Ovary (tissue), 9 donors: ENCODE results near the gene ADAMTS17. TPM values are rescaled to one million over a fixed set of nuclear protein-coding genes. Genes with fewer than 3 reads are reported as not detected.

Experiments used
- DNase-seq, 5 donors: peaks; one replicate each; pipeline ENCODE4 v3.0.0-alpha.2; 2019 to 2020
- H3K27ac ChIP-seq, 2 donors: fragments of 200-600 bp; one replicate each; pipeline versions ENCODE4 v1.5.1 to v1.8.0; 2019 to 2022
- H3K27me3 ChIP-seq: fragments of 200-600 bp; one replicate; pipeline ENCODE4 v1.8.0; 2022
- H3K36me3 ChIP-seq: fragments of 200-600 bp; sonication (generic); one replicate; pipeline ENCODE4 v1.5.1; 2019
- H3K4me1 ChIP-seq: one replicate; pipeline ENCODE4 v1.8.1; 2013; ENCODE audit warnings: mild to moderate bottlenecking, moderate library complexity; ENCODE audit not compliant: insufficient read depth
- H3K4me3 ChIP-seq: fragments of 200-600 bp; sonication (generic); one replicate; pipeline ENCODE4 v1.5.1; 2017
- H3K9me3 ChIP-seq, 2 donors: fragments of 200-600 bp in 1 of 2; sonication (generic) in 1 of 2; one replicate each; pipeline versions ENCODE4 v1.5.1 to v1.8.1; 2013 to 2019; ENCODE audit warnings: mild to moderate bottlenecking in 1 of 2, moderate library complexity in 1 of 2
- CTCF ChIP-seq, 3 donors: fragments of 450-650 bp in 2 of 3; fragments of 200-600 bp in 1 of 3; IDR thresholded peaks; one replicate each; pipeline versions ENCODE4 v1.5.1 to v1.8.0; 2016 to 2022; ENCODE audit warnings: antibody characterized with exemption in 3 of 3, mild to moderate bottlenecking in 1 of 3
- EP300 ChIP-seq: sonication (generic); formaldehyde crosslinking; IDR thresholded peaks from one replicate; pipeline ENCODE4 v1.6.1; 2017; ENCODE audit warnings: antibody characterized with exemption
- POLR2A ChIP-seq: fragments of 450-650 bp; IDR thresholded peaks from one replicate; pipeline ENCODE4 v1.6.1; 2017; ENCODE audit warnings: antibody characterized with exemption, mild to moderate bottlenecking, moderate library complexity
- WGBS, 3 donors: extraction: QIAGEN DNeasy Blood & Tissue Kit in 1 of 3; methylation state at CpG; one replicate each; pipeline versions ENCODE4 v1.1.5 to v1.1.7; 2013 to 2017; 5-methylcytosine and 5-hydroxymethylcytosine counted together
- intact Hi-C, 4 donors: fragments of 100-400 bp; cut with DNase I; formaldehyde crosslinking; loops; one replicate each; pipeline versions ENCODE4 v1.11.0 to v1.15.1; 2022 to 2023
- polyA plus RNA-seq, 2 donors: library from polyadenylated mRNA; stranded (reverse); fragments of 200-250 nt in 1 of 2; fragments of 350-450 nt in 1 of 2; fragmentation: Illumina TruSeq in 1 of 2; extraction: RNeasy Lipid Tissue Mini Kit (QIAGEN cat#74804) in 1 of 2; gene quantifications; one replicate each; pipeline ENCODE4 v1.2.3, GENCODE V29; 2013 to 2014
- total RNA-seq, 7 donors: library from RNA; depleted of rRNA in 2 of 7; stranded (reverse); fragments of >200 nt in 2 of 7; fragmentation: NEBNext Ultra II Directional in 3 of 7; extraction: Animal tissue kit (Norgen Biotek cat#: 25700) in 3 of 7; gene quantifications; one replicate each; pipeline versions ENCODE4 v1.1.0 to v1.2.4, GENCODE V29; 2016 to 2023
- donor health status: DM: no; HTN: no; CAD: no; lungs with moderate emphysema.
- donor health status: DM: no; HTN: no; CAD: no.
- donor health status: Bipolar disorder and iron deficiency.
- donor health status: DM: yes; HTN: yes; CAD: no.
- donor health status: DM: no; HTN: no; CAD: no.
- donor health status: DM: yes; HTN: yes; CAD: no.

The ADAMTS17 gene
- total and polyA plus RNA-seq, 9 donors, result 1.3 to 11.3 (median 5.9) TPM

- no peak overlapping the region for H3K4me3 ChIP-seq
- H3K36me3 ChIP-seq, result no peaks in the 10 kb centered on the region
- no peak for DNase-seq
- TF ChIP-seq CTCF (IDR thresholded peaks at IDR 0.05) (no peak), EP300 (no peak), POLR2A (no peak)
- H3K4me1 ChIP-seq, result peaks cover 1% of the 10 kb centered on the region
- no peak overlapping the region for H3K27ac ChIP-seq
- H3K9me3 ChIP-seq, result no peaks in the 10 kb centered on the region
- intact Hi-C loops, result loop anchor here in 1 of 4 donors (10.0 kb wide), 1 partner anchor 212 kb away; no protein-coding TSS in a partner anchor
- no peaks in the 10 kb centered on the region for H3K27me3 ChIP-seq
- 88 to 93% (median 91%) methylated on average over 13 of the region's 13 CpGs for WGBS, 3 donors
Observed at GRCh38 chr15:99932676-99933402, 408.9 kb downstream of the ADAMTS17 start.

- 90 to 94% (median 91%) methylated on average over 13 of the region's 13 CpGs for WGBS, 3 donors
- TF ChIP-seq CTCF (IDR thresholded peaks at IDR 0.05) (no peak), EP300 (no peak), POLR2A (no peak)
- H3K9me3 ChIP-seq, result no peaks in the 10 kb centered on the region
- H3K36me3 ChIP-seq, result no peaks in the 10 kb centered on the region
- H3K4me1 ChIP-seq, result peaks cover 1% of the 10 kb centered on the region
- no peaks in the 10 kb centered on the region for H3K27me3 ChIP-seq
- no peak overlapping the region for H3K4me3 ChIP-seq
- no peak overlapping the region for H3K27ac ChIP-seq
- intact Hi-C loops, result loop anchor here in 1 of 4 donors (10.0 kb wide), 1 partner anchor 213 kb away; no protein-coding TSS in a partner anchor
- no peak for DNase-seq
Observed at GRCh38 chr15:99931703-99932603, 409.8 kb downstream of the ADAMTS17 start.

GRCh38 chr15:99930696-99931095 lies 411.1 kb downstream of the ADAMTS17 start:
- DNase-seq, result no peak
- Histone ChIP-seq H3K27me3 (no peaks in the 10 kb centered on the region), H3K36me3 (no peaks in the 10 kb centered on the region), H3K4me3 (no peak overlapping the region), H3K9me3 (no peaks in the 10 kb centered on the region), H3K27ac (no peak overlapping the region), H3K4me1 (peaks cover 1% of the 10 kb centered on the region)
- intact Hi-C loops, result loop anchor here in 1 of 4 donors (10.0 kb wide), 1 partner anchor 214 kb away; no protein-coding TSS in a partner anchor
- 94 to 97% (median 95%) methylated on average over 1 of the region's 1 CpG for WGBS, 3 donors
- TF ChIP-seq POLR2A (no peak), CTCF (IDR thresholded peaks at IDR 0.05) (no peak), EP300 (no peak)

- DNase-seq, result no peak
- Histone ChIP-seq H3K4me3 (no peak overlapping the region), H3K27me3 (no peaks in the 10 kb centered on the region), H3K4me1 (peaks cover 1% of the 10 kb centered on the region), H3K9me3 (no peaks in the 10 kb centered on the region), H3K27ac (no peak overlapping the region), H3K36me3 (no peaks in the 10 kb centered on the region)
- TF ChIP-seq POLR2A (no peak), EP300 (no peak), CTCF (IDR thresholded peaks at IDR 0.05) (no peak)
- intact Hi-C loops, result loop anchor here in 1 of 4 donors (5.0 kb wide), 1 partner anchor 413 kb away; the partner anchor contains the start of gene ADAMTS17
- 91 to 93% (median 93%) methylated on average over 11 of the region's 11 CpGs for WGBS, 3 donors
Observed at GRCh38 chr15:99929266-99929665, 412.5 kb downstream of the ADAMTS17 start.
